GM12892 (cell line): Measurements from ENCODE around the gene CCS. TPM values are rescaled to one million over a fixed set of nuclear protein-coding genes. Genes with fewer than 3 reads are reported as not detected.
"Not testable (repeated sequence)": the region's sequence is repeated elsewhere in the genome, so short reads cannot be mapped to it uniquely, and the experiment has no call there.

Experiments
- DNase-seq: peaks from one replicate; pipeline ENCODE4 v3.0.0; 2011; ENCODE audit not compliant: insufficient read length
- FAIRE-seq: peaks from 2 replicates; lab custom pipeline; 2011; peaks lifted over from hg19 to GRCh38; lab: Jason Lieb, UNC
- POLR2A ChIP-seq: IDR thresholded peaks from 2 replicates; pipeline ENCODE4 v1.6.1; 2011; ENCODE audit warnings: low read depth, low read length, control low read depth
- POLR2AphosphoS5 ChIP-seq: IDR thresholded peaks from 2 replicates; pipeline ENCODE4 v1.6.1; 2011; ENCODE audit warnings: low read depth, low read length, control low read depth
- TAF1 ChIP-seq: IDR thresholded peaks from 2 replicates; pipeline ENCODE4 v1.6.1; 2011; ENCODE audit warnings: low read depth, mild to moderate bottlenecking, control low read depth, low read length, borderline replicate concordance
- polyA plus RNA-seq: library from polyadenylated mRNA; unstranded; fragments of >200 nt; gene quantifications from one replicate; pipeline ENCODE4 v1.2.1, GENCODE V29; 2012; ENCODE audit warnings: missing spikeins, inconsistent platforms; ENCODE audit not compliant: missing spikeins

Gene CCS, protein sequence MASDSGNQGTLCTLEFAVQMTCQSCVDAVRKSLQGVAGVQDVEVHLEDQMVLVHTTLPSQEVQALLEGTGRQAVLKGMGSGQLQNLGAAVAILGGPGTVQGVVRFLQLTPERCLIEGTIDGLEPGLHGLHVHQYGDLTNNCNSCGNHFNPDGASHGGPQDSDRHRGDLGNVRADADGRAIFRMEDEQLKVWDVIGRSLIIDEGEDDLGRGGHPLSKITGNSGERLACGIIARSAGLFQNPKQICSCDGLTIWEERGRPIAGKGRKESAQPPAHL
- polyA plus RNA-seq = 32.9 TPM

DNA sequence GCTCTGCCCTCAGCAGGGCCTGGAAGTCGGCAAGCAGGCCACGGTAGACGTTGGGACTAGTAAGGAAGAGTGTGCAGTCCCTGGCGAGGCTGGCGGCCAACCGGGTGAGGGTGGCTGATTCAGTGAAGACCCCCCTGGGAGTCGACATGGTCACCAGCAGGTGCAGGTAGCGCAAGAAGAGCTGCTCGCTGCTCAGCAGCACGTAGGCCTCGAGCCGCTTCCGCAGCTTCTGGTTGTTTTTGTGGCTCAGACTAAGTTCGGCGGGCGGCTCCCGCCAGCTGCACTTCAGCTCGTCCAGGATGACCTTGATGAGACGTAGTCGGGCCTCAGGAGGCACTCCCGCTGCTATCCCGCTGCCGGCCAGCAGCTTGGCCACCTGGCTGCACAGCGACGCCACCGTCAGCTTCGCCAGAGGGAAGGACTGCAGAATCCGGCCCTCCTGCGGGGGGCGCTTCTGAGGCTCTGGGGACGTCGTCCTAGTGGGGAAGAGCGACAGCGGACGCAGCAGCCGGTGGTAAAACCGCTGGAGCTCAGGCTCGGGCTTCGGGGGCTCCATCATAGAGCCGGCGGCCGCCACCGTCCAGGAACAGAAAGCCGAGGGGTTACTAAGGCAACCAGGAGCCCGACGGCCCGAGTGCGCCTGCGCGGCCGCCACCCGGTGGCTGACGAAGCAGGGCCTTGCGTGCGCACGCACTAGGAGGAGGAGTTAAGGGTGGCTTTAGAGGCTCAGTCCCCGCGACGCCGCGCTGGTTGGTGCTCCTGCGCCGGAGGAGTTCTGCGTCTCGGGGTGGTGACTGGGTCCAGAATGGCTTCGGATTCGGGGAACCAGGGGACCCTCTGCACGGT, at the start of gene CCS, which contains the start of gene CCDC87:
Gene CCS (plus strand): TSS at position 729 of the 846 bp plus-strand sequence. CDS start 77 bp downstream, at position 806.
Gene CCDC87 (minus strand): TSS at position 607 of the 846 bp plus-strand sequence. CDS start 48 bp downstream, at position 559.
- peak; percentile 27; the same call in 1 of the 2 replicates for TF ChIP-seq TAF1
- TF ChIP-seq POLR2AphosphoS5 = peak; percentile 96
- peak; percentile 97 for TF ChIP-seq POLR2A
- DNase-seq (peak; percentile 100), FAIRE-seq (peak; percentile 99)

DNA sequence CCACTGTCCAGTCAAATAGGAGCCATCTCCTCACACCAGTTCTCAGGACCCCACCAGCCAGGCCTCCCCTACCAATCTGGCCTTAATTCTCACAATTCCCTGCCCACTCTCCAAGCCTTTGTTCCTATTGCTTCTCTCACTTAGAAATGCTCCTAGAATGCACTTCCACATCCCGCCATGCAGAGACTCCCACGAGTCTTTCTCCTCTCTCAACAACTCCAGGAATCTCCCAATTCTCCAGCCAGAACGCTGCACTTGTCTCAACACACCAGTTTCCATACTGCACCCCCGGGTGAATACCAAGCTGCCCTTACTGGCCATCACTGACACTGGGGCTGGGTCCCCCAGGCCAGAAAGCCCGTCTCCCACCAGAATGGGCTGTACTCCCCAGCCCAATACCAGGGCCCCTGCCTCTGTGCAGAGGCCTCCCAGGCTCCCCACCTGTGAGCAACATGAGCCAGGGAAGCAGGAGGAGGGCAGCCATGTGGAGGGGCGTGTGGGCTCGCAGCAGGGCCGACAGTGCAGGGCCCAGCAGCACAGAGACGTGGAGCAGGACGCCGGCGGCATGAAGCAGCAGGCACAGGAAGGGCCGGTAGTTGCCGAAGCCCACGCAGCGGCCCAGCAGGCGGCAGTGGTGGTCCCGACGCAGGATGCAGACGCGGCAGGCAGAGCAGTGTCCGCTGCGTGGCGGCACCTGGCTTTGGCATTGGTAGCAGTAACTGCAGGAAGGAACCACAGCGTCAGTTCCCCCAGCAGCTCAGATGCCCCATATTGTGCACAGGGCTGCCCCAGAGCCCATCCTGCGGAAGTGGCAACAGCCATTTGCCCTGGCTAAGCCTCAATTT, 49.5 kb upstream of the CCS start:
- peak; percentile 98 for FAIRE-seq
- TF ChIP-seq POLR2A = peak; percentile 45; the same call in 1 of the 2 replicates
- no peak for TF ChIP-seq POLR2AphosphoS5
- peak; percentile 58 for DNase-seq

DNA sequence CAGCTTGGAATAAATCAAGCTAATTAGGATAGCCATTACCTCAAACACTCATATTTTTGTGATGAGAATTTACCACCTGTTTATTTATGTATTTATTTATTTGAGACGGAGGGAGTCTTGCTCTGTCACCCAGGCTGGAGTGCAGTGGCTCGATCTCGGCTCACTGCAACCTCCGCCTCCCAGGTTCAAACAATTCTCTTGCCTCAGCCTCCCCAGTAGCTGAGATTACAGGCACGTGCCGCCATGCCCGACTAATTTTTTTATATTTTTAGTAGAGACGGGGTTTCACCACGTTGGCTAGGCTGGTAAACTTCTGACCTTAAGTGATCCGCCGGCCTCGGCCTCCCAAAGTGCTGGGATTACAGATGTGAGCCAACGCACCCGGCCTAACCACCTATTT, 48.0 kb upstream of the CCS start:
- FAIRE-seq, DNase-seq: not testable (repeated sequence)

DNA sequence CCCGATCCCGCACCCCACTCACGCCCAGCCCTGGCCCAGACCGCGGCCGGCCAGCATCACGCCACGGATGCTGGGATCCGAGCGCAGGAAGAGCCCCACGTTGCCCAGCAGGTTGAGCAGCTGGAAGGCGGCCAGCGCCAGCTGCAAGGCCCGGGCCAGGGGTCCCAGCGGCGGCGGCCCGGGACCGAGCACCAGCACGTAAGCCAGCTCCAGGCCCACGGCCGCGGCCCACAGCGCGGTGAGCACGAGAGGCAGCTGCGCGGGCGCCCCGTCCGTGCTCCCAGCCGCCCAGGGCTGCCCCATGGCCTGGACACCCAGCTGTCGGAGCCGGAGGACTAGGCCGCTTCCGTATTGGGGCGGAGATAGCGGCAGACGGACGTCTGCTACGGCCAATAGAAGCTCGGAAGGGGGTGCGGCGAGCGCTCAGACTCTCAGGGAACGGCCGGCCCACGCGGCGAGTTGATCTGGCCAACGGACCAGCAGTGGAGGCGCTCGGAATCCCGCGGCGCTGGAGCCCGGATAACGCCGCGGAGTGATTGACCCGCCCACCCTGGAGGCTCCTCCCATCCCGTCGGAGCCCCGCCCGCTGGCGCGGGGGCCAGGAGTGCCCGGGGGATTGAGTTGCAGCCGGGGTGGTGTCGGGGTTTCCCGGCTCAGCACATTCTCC, 47.2 kb upstream of the CCS start, which contains the start of gene ZDHHC24:
Gene ZDHHC24 (minus strand): TSS at position 348 of the 667 bp plus-strand sequence. CDS start 45 bp downstream, at position 303.
- FAIRE-seq (peak; percentile 99), DNase-seq (peak; percentile 96)
- TF ChIP-seq POLR2AphosphoS5 = peak; percentile 37; the same call in 1 of the 2 replicates
- peak; percentile 33; the same call in 1 of the 2 replicates for TF ChIP-seq TAF1
- peak; percentile 76 for TF ChIP-seq POLR2A

DNA sequence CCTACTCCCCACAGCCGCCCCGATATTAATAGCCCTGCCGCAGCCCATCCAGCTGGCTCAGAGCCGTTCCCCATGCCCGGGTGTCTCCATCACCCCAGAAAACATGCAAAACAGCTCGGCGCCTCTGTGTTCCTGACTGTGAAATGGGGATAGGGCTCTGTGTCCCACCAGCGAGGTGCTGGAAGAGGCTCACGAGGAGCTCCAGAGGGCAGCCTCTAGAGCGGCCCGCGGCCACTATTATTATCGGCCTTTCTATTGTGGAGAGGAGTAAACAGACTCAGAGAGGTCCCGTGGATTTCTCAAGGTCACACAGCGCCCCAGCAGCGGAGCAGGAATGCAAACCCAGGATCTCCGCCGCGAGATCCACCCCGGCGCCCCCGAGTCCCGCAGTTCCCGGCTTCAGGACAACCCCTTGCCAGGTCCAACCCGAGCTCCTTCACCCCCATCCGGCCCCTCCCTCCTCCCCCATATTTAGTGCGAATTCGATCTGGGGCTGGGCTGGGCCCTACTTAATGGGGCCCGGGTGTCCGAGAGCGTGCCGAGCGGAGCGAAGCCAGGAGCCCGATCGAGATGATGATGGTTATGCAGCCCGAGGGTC, 46.5 kb upstream of the CCS start, which contains the start of gene ACTN3:
Gene ACTN3 (plus strand): TSS at position 536 of the 598 bp plus-strand sequence. CDS start 35 bp downstream, at position 571.
- DNase-seq (peak; percentile 52), FAIRE-seq (no peak)

DNA sequence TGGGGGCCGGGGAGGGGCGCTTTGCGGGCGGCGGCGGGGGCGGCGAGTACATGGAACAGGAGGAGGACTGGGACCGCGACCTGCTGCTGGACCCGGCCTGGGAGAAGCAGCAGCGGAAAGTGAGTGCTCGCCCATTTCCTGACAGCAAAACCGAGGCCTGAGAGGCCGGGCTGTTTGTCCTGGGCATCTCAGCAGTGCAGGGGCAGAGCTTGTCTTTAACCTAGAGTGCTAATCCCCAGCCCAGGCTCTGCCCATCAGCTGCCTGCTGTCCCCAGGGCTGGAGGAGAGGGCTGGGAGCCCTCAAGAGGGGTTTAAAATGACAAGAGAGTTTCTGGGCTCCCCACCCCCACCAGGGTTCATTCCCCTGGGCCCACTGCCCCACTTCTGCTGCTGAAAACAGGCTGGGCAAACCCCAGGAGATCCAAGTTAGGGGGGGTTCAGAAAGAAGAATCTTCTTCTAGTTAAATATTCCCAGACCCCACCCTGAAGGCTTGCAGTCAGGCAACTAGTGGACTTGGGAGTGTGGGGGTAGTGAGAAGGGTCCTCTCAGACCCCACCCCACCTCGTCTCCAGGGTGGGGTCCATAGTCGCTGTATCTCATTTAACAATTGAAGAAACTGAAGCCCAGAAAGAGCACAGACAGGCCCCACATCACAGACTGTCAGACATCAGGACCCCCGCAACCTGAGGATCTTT, 45.9 kb upstream of the CCS start:
- FAIRE-seq (peak; percentile 84), DNase-seq (no peak)
- no peak for TF ChIP-seq POLR2A
- no peak for TF ChIP-seq POLR2AphosphoS5
- no peak for TF ChIP-seq TAF1

More for the DNA sequence above, 46.5 kb upstream of the CCS start, which contains the start of gene ACTN3:
- TF ChIP-seq POLR2AphosphoS5 = no peak
- no peak for TF ChIP-seq POLR2A
- TF ChIP-seq TAF1 = no peak

DNA sequence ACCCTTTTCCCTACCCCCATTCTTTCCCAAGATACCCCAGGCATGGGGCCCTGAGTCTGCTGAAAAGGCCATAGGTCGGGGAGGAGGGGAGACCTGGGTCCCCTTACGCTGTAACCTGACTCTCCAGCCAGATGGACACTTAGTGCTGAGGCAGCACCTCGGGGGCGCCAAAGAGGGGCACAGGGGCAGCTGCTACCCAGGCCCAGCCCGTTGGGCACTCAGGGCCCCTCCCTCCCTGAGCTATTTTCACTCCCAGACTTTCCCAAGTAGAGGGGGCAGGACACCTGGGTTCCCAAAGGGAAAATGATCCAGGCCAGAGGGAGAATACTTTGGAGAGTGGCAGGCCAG, 45.3 kb upstream of the CCS start:
- TF ChIP-seq POLR2AphosphoS5 (no peak), POLR2A (no peak), TAF1 (no peak)
- no peak for FAIRE-seq
- no peak for DNase-seq

DNA sequence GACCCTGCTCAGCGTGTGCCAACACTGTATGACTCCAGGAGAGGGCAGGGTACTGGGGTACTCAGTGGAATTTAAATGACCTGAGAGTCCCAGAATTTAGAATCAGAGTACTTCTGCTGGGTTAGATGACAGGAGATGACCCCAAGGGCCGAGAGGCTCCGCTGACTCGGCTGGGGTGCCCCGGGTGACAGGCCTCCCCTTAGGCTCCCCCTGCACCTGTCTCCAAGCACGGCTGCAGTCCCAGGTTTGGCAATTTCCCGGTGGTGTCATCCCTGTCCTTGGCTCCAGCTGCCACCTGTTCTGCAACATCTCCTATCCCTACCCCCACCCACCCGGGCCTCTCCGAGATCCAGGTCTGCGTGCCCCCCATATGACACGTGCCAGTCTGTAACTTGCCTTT, 44.9 kb upstream of the CCS start:
- TF ChIP-seq POLR2AphosphoS5 = no peak
- no peak for FAIRE-seq
- no peak for DNase-seq

DNA sequence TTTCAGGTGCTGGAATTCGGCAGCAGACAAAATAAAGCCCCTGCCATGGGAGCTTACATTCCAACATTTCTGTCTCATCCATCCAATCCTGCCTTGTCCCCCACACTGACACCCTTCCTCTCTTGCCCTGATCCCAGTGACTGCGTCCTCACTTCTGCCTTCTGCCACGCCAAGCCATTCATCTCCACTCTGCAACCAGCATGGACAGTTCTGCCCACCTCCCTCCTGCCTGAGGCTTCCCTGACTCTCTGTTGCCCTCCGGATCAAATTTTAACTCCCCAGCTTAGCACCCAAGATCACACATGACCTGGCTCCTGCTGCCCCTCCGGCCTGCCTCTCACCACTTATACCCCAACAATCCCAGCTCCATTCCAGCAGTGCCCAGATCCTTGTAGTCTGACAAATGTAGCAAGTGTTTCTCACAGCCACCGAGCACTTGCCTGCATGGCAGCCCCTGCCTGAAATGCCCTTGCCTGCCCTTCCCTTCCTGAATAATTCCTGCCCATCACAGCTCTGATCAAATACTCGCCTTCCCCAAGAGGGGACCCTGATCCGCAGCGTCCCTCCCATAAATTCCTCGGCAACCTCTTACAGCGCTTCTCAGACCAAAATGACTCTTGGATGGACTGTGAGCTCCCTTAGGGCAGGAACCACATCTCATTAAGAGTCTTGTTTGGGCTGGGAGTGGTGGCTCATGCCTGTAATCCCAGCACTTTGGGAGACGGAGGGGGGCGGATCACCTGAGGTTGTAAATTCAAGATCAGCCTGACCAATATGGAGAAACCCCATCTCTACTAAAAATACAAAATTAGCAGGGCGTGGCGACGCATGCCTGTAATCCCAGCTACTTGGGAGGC, 44.0 kb upstream of the CCS start:
- no peak for FAIRE-seq

More for the DNA sequence above, 44.0 kb upstream of the CCS start:
- TF ChIP-seq TAF1 = no peak
- TF ChIP-seq POLR2A = no peak
- TF ChIP-seq POLR2AphosphoS5 = no peak
- DNase-seq = no peak
